Endometrium (tissue), 2 donors: ENCODE measurements around the gene NDEL1.

Source experiments
- FAIRE-seq: peaks from 2 replicates; lab custom pipeline; 2012; peaks lifted over from hg19 to GRCh38; lab: Jason Lieb, UNC
- donor health status: control.
- donor health status: control.

Gene NDEL1

DNA sequence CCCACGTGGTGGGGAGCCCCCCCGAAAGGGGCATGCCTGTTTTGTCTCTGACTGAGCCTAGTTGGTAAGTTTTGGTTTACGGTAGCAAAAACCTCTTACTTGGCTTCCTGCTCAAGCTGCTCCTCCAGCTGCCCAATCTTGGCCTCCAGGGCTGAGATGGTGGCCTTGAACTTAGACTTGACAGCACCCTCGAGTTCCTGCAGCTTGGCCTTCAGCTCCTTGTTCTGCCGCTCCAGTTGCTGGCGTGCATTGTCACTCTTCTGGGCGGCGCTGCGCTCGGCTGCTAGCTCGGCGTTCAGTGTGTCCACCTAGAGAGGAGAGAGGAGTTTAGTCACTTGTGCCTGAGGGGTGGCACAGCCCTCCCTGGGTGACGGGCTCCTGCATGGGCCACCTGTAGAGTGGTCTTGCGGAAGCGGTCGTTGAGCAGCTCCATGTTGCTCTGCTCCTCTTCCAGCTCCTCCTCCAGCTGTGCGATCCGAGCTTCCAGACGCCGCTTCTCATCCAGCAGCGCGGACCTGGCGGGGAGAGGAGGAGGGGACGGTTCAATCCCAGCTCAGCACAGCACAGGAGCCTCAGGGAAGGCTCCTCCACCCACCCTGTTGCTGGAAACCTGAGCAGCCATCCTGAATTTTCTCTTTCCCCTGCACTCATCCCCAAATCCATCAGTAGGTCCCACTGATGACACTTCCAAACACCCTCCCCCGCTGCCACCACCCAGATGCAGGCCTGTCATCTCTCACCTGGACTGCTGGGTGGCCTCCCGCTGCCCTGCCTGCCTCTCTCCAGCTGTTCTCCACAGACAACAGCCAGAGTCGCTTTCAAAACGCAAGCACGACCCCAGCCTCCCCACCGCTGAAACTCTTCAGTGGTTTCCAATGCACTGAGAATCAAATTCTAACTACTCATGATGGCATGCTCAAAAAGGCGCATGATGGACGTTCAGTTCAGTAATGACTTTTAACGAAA is 44.6 kb downstream of the NDEL1 start:
- FAIRE-seq: no peak

DNA sequence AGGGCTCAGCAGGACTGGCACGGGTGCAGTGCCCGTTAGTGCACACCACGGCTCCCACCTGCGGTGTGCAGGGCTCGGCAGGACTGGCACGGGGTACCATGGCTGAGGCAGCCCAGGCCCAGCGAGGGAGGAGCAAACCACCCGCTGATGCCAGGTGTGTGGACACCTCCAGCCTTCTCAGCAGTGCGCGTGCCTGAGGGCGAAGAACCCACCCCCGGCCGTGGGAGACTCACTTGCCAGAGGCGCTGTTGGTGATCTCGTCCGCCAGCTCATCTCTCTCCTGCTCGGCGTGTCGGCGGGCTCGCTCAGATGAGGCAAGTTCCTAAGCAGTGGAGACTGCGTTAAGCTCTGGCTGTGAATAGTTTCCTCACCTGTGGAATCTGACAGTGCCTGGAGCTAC is 45.4 kb downstream of the NDEL1 start:
- FAIRE-seq: no peak

DNA sequence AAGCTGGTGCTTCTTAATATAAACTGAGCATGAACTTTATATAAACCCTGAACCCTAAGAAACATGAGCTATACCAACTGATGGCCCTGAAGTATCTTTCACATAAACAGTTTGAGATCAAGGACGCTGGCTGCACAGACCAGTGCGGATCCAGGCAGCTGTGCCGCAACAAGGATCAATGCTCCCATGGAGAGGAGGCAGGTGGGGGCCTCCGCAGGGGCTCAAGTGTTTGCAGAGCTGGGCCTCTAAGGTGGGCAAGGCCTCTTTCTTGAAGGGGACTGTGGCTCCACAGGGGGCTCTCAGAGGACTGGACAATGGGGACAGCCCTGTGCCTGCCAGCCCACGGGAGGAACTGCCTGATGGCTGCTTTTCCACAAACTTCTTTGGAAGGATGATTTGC is 46.0 kb downstream of the NDEL1 start:
- no peak for FAIRE-seq

DNA sequence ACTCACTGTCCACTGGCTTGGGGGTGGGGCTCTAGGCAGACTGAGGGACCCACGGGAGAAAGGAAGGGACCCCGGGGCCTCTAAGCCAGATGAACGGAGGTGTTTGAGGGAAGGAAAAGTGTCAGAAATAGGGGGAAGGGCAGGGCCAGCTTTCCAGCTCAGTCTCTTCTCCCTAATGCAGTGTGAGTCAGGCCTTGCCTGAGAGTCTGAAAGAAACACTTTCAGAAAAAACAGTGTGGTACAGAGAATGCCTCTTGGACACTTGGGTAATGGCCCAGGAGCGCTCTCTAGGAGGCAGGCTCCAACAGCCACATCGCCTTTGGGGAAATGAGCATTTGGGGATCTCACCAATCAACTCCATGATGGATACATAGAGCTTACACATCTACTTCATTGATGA is 46.9 kb downstream of the NDEL1 start:
- no peak for FAIRE-seq

DNA sequence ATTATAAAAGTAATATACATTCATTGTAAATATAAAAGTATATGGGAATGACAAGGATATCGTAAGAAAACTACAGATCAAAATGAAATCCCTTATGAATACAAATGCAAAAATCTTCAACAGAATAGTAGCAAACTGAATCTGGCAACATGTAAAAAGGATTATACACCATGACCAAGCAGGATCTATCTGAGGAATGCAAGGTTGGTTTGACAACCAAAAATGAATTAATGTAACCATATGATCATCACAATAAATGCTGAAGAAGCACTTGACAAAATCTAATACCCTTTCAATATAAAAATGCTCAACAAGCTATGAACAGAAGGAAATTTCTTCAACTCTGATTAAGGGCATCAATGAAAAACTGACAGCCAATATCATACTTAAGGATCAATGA is 48.8 kb downstream of the NDEL1 start:
- FAIRE-seq: no peak

DNA sequence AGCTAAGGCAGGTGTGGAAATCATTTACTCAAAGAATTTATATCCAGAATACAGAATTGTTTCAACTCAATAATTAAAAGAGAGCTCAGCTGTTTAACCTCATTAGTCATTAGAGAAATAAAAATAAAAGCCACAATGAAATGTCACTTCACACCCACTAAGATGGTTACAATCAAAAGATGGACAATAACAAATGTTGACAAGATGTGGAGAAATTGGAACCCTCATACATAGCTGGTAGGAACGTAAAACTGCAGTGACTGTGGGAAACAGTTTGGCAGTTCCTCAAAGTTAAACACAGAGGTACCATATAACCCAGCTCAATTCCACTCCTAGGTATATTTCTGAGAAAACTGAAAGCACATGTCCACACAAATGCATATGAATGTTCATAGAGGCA is 49.8 kb downstream of the NDEL1 start:
- FAIRE-seq: no peak

DNA sequence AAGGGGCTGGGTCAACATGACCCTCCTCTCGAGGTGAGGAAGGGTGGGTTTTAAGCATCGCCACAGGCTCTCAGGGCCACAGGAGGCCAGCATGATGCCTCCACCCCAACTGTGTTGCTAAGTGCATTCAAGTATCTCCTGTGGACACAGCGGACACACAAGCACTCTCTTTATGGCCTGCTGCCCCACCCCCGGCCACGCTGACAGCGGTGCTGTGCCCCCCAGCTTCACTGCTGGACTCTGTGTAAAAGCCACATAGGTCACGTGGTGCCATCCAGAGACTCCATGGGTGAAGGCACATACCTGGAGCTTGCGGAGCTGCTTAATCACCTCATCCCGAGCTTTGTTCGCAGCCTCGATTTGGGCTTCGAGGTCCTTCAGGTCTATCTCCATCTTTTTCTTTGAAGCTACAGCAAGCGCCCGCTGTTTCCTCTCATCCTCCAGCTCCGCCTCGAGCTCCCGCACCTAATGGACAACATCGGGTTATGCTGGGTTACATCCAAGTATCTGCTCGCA is 51.5 kb downstream of the NDEL1 start:
- no peak for FAIRE-seq

DNA sequence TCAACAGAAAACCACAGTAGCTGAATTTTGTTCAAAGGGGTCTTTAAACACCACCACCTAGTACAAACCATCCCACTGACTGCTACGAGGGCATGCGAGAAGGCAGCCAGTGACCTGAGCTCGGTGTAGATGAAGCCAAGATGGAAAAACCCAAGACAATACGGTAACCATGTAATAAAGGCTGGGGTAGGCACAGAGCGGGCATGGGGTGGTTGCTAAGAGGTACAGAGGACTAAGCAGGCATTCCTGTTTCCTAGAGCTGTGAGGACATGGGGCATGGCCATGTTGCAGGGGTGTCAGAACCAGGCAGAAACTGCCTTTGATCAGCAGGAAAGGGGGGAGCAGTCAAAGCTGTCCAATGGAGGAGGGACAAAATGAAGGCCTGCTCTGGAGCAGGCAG is 52.1 kb downstream of the NDEL1 start:
- FAIRE-seq: no peak

DNA sequence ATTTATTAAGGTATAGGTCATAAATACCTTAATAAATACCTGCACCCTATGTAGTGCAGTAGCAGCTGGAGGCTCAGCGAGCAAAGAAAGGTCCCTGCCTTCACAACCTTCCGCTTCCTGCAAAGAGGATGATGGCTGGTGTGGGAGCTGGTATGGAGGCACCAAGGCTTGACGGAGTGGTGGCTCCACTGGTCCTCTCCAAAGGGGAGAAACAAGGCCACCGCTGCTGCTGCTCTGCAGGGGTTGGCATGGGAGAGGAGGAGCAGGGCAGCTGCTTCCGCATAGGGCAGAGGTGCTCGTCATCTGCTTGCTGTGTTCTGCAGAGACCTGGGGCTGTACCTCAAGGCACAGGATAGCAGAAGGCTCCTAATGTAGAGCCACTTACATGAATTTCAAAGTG is 52.8 kb downstream of the NDEL1 start:
- no peak for FAIRE-seq

DNA sequence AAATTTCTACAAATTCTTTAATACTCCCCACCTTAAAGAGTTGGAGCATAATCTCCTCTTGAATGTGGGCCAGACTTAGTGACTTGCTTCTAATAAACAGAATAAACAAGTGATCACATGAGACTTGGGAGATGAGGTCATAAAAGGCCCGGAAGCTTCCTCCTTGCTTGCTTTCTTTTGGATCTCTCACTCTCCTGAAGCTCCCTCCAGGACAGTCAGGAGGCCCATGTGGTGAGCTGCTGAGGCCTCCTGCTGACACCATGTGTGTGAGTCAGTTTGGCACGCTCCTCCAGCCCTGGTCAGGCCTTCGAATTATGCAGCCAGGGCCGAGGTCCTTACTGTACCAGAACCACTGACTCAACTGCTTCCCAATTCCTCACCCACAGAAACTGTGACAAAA is 53.2 kb downstream of the NDEL1 start:
- FAIRE-seq: no peak

DNA sequence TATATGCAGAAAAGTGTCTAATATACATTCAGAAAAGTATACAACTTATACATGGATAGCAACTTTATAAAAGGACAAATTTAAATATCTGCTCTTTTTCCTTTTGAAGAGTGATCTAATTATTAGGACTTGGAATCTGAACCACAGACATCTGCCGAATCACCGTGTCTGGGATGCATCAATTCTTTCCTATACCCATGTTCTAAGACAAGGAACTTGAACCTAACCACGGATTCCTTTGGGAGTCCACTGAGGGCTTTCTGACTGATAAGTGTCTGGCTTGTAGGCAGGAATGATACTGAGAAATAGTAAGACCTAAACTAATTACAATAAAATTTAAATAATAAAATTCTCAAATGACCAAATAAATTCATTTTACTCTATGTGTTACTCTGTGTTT is 54.2 kb downstream of the NDEL1 start:
- no peak for FAIRE-seq

DNA sequence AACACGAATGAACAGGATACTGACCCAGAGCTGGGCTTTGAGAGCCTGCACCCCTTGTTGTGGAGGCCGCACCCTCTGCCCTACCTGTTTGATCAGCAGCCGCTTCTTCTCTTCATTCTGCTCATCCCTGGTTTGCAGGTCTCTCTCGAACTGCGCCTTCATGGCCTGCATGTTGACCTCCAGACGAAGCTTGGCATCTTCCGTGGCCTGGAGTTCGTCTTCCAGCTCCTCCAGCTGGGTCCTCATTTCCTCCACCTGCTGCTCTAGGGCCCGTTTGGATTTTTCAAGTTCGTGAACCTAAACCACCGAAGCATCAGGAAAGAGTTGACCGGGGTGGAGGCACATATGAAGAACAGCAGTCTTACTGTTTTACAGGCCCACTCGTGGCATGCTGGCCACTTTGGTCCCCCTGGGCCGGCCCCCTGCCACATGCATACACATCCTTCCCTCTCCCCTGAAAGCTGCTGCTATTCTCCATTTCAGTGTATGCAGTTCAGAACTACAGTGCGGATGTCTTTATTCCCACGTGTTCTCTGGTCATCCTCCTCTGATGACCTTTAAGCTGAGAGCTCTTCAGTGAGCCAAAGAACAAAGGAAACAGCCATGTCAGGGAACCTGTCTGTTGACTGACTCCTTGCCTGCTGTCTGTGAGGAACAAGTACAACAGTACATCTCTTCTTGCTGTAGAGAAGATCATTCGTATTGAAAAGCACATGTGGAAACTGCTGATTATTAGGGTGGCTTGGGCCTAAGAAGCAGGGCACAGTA is 54.8 kb downstream of the NDEL1 start:
- no peak for FAIRE-seq

DNA sequence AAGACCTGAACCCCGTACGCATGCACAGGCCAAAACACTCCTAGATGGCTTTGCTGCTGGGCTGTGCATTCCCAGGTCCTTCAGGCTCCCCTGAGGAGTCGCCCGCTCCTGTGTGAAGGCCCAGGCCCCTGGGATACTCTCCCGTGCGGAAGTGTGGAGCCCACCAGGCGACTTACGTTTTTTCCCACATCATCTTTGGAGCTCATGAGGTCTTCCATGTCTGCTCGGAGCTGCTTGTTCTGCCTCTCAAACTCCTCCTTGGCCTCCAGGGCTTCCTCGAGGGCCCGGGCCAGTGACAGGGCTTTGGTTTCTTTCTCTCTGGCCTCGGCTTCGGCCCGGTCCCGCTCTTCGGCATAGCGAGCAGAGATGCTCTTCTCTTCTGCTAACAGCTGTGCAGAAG is 56.4 kb downstream of the NDEL1 start:
- FAIRE-seq: no peak

DNA sequence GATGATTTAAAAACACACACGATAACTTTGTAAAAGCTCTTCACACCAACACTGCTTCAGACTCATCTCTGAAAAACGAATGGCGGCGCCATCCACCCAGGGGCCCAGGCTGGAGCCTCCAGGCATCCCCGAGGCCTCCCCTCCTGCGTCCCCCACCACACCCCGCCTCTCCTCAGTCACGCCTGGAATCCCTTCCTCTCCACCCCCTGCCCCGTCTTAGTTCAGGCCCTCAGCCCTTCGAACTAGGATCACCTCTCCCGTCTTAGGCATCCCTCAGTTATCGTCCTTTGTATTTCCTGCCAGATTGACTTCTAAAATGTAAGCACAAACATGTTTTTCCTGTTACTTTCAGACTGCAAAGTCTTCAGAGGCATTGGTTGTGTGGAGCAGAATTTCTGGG is 58.3 kb downstream of the NDEL1 start:
- FAIRE-seq: no peak

DNA sequence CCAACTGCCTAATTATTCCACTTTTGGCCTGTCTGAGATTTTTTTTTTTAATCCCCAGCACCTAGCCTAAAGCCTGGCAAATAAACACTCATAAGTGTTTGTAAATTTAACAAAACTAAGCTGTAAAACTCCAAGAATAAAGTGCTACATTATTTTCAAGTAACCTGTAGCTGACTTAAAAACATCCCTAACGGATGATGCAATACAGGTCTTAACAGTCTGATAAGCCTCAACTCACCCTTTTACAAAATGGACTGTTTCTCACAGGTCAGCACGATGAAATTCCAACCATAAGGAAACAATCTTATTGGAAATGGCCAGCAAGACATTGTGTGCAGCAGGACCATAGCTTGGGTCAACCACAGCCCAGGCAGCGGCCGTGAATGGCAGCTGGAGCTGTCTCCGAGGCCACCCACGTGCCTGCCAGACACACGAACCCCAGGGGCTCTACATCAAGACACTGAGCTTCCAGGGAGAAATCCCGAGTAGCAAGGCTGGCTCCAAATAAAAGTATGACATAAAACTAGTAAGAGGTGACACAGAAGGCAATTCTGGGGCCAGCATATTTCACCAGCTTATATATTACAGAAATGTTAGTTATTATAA is 58.9 kb downstream of the NDEL1 start:
- no peak for FAIRE-seq

DNA sequence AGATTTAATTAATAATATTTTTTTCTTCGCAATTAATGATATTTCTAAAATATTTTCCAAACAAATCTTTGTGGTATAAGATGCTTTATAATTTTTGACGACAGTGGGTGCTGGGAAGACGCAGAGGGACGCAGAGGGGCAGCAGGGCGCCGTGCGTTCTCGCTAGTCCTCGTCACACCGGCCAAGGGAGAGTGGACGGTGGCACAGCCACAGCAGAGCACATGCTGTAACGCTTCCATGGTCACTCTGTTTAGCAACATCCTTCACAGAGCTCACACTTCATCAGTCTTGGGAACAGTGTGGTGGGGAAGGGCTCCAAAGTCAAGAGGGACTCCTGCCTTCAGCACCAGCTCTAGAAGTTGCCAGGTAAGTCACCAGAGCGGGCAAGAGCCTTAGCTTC is 60.4 kb downstream of the NDEL1 start:
- no peak for FAIRE-seq

DNA sequence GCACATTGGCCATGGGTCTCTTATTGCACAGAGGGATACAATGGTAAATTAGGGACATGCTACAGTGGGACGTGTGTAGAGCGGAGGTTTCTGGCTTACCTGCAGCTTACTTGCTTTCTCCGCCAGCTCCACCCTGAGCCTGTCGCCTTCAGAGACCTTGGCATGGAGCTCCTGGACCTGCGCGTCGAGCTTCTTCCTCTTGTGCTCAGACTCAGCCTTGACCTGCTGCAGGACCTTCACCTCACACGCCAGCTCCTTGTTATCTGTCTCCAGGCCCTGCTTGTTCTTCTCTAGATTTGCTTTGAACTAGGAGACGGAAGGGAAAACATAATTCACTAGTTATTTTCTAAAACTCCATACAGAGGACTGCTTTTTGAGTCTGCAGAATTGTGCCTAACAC is 63.5 kb downstream of the NDEL1 start:
- FAIRE-seq: no peak

DNA sequence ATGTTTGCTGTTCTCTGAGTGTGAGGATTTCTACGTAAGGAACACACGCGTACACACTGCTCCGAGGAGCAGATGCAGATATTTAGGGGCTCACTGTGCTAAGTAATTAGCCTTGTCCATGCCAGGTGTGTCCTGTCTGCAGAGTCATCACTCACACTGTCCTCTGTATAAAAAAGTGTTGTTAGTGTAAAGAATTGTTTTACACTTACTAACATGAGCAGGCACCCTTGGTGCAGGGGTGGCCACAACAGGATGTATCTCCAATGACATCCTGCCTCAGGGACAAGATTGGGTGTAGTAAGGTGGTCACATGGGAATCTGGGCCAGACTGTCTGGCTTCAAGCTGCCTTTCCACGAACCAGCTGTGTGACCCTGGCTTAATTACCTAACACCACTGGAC is 63.9 kb downstream of the NDEL1 start:
- no peak for FAIRE-seq

DNA sequence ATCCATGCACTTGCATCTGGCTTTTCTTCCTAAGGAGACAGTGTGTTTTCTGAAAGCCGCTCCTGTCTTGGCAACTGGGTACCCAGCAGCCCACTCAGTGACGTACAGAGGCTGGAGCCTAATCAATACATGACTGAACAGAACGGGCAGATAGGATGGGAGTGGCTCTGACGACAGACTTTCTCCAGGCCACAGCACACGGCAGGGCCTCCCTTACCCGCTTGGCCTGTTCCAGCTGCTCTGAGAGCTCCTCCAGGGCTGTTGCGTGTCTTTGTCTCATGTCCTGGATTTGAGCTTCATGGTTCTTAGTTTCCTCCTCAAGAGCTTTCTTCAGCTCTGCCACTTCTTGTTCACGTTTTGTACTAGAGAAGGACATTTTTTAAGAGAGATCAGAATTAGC is 64.9 kb downstream of the NDEL1 start:
- FAIRE-seq: no peak

DNA sequence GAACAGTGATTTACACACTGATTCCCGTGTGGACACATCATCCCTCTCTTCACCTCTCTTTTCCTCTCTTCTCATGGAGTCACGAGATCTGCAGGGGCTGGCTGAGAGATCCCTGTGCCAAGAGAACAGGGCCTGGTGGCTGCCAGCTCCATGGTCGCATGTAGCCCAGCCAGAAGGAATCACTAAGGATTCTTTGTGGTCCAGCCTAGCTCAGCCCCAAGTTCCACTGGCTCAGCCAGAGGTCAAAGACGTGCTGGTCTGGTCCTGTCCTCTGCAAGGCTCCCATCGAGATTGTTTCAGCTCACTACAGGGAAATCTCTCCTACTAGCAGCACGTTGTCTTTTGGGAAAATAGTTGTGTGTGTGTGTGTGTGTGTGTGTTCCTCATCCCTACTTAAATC is 66.4 kb downstream of the NDEL1 start:
- FAIRE-seq: no peak

DNA sequence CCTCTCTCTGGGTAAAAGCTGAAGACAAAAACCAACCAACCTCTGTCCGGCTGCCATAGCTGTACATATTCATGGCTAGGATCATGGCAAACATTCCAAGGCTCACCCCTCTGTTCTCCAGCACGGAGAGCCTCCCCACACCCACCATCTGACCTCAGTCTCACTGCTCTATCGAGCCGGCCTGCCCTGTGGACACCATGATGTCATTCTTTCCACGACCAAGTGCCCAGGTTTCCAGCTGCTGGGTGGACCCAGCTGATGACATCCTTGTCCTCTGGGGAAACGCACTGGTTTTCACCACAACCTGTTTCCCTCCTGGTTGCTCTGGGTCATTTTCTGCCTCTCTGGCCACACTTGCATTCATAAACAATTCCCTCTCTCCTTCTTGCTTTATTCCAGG is 67.7 kb downstream of the NDEL1 start:
- no peak for FAIRE-seq

DNA sequence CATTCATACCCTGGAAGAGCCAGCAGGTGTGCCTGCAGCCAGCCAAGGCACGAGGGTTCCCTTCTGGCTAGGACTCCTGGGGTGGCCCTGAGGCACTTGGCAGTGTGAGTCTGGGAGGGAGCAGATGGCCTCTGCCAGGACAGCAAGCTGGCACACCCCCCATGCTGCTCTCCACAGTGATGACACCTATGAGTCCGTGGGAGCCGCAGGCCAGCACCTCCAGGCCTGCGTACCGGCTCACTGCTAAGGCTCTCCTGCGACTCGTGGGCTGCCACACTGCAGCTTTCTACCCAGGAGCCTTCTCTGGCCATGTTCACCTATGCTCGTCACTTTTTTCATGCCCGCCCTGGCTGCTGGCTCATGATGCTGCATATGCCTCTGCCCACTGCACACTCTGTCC is 68.1 kb downstream of the NDEL1 start:
- no peak for FAIRE-seq
